ENCODE results near the gene FAT3. TPM values are rescaled to one million over a fixed set of nuclear protein-coding genes. Genes with fewer than 3 reads are reported as not detected.
A peak's percentile ranks its signal among the peaks of the same experiment; 100 is the strongest.

FAT3 gene
- polyA plus RNA-seq, 4 donors, result 8.7 to 16.8 (median 11.7) TPM

GRCh38 chr11:92227230-92227814, 2.7 kb downstream of the FAT3 start:
- no peak for DNase-seq (ENCODE audit: low read depth in 4 of 4, low spot score in 3 of 4)

GRCh38 chr11:92227959-92228935, 3.6 kb downstream of the FAT3 start:
- no peak for DNase-seq (ENCODE audit: low read depth in 4 of 4, low spot score in 3 of 4)

DNA sequence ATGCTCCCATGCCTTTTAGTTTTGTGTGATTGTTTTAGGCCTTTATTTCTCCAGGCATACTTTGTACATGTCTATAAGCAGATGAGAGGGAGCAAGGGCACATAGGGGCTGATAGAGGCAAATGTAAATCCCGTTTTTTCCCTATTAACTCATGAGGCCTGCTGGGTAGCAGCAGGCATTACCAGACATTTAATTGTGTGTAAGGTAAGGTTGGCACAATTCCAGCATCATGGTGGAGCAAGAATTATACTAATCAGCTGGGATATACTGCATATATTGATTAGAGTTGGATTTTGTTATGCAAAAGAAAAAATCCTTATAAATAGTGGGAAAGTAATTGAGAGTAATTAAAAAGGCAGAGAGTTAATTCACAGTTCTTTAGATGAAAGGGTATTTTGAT, 12.2 kb downstream of the FAT3 start:
- DNase-seq (ENCODE audit: low read depth in 4 of 4, low spot score in 3 of 4), result no peak

- no peak for DNase-seq (ENCODE audit: low read depth in 4 of 4, low spot score in 3 of 4)
Measured at GRCh38 chr11:92240916-92241315, 16.3 kb downstream of the FAT3 start.

GRCh38 chr11:92245700-92246271, 21.2 kb downstream of the FAT3 start:
- no peak for DNase-seq (ENCODE audit: low read depth in 4 of 4, low spot score in 3 of 4)

GRCh38 chr11:92246630-92247029, 22.0 kb downstream of the FAT3 start:
- no peak for DNase-seq (ENCODE audit: low read depth in 4 of 4, low spot score in 3 of 4)

- DNase-seq (ENCODE audit: low read depth in 4 of 4, low spot score in 3 of 4), result no peak
Measured at GRCh38 chr11:92249156-92249753, 24.6 kb downstream of the FAT3 start.

DNA sequence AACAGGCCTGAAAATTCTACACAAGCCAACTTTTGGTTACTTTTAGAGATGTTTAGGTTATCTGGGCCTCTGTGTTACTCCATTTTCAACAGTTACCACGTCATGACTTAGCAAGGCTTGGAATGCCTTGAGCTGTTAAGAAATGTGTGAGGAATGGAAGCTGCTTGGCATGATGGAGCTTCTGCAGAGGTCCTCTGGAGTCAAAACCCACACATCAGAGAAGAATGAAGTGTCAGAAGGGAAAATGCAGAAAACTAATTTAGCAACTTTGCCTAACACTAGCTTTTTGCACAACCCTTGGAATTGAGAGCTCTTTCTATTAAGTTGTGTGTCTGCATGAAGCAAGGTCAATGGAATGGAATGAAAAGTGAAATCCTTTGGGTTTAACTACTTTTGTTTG, 27.4 kb downstream of the FAT3 start:
- no peak for DNase-seq (ENCODE audit: low read depth in 4 of 4, low spot score in 3 of 4)

DNA sequence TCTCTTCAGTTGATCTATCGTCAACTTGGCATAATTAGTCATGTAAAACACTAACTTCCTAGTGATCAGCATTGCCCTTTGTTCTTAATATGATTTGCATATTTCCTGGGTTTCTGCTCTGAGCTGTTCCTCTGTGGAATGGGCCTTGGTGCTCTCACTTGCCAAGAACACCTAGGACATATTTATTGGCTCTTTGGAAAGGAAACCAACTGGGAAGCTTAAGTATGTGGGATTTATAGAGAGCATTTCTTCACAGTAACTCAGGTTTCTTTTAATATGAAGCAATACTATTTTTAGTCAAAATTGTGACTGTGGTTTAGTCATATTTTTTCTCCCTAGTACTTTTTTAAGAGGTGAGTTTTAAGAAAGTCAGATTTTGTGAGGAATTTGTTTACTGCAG, 28.8 kb downstream of the FAT3 start:
- DNase-seq (ENCODE audit: low read depth in 4 of 4, low spot score in 3 of 4), result no peak

DNA sequence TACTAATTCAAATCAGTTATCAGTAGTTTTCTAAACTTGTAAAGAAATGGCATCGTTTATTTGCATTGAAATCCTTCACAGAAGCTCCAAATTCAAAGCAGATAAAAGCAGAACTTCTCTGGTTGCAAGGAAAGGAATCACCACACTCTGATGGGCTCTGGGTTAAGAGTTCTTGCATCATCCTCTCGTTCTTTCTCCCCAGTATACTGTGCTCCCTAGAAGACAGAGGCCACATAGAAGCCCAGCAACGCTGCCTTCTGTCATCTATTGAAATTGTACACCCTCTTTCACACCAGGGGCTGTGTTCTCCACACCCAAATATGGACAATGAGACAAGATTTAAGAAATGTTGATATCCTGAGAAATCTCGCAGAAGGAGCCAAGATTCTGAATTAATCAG, 29.3 kb downstream of the FAT3 start:
- DNase-seq (ENCODE audit: low read depth in 4 of 4, low spot score in 3 of 4), result no peak

- DNase-seq (ENCODE audit: low read depth in 4 of 4, low spot score in 3 of 4), result no peak
Measured at GRCh38 chr11:92257536-92257935, 32.9 kb downstream of the FAT3 start.

DNA sequence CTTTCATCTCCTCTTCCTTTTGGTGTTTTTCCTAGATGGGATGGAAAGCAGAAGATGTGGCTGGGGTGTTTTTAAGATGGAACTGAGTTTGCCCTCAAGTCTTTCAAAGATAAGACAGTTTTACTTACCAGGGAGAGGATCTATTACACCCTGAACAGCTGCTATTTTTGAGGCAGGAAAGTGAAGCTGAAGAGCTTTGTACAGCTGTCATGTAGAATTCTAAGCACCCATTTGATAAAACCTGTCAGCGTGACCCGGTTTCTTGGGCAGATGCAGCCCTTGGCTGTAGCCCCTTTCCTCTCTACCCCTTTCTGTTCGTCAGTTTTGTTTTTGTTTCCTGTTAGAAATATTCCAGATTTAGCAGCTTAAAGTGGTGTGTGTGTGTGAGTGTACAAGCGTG, 35.2 kb downstream of the FAT3 start:
- DNase-seq (ENCODE audit: low read depth in 4 of 4, low spot score in 3 of 4), result no peak

- DNase-seq (ENCODE audit: low read depth in 4 of 4, low spot score in 3 of 4), result no peak
Measured at GRCh38 chr11:92264350-92264749, 39.7 kb downstream of the FAT3 start.

- peak in 1 of 4 donors; percentile 14 for DNase-seq (ENCODE audit: low read depth in 4 of 4, low spot score in 3 of 4)
Measured at GRCh38 chr11:92266806-92267205, 42.2 kb downstream of the FAT3 start.

- DNase-seq (ENCODE audit: low read depth in 4 of 4, low spot score in 3 of 4), result no peak
Measured at GRCh38 chr11:92267278-92267677, 42.7 kb downstream of the FAT3 start.

DNA sequence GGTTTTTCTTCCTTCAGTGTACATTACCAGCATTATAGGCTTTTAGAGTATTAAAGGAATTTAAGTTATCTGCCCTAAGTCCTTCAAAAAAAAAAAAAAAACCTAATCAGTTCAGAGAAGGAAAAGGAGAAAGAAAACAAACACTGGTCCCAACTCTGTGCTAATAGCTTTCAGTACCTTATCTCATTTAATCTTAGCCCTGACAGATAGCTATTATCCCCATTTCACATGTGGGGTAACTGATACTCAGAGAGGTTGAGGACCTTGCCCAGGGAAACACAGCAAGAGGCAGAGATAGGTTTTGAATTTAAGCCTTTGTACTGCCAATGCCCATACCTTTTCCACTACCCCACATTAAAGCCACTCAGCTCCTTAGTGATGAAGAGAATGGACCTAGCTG, 43.4 kb downstream of the FAT3 start:
- no peak for DNase-seq (ENCODE audit: low read depth in 4 of 4, low spot score in 3 of 4)

DNA sequence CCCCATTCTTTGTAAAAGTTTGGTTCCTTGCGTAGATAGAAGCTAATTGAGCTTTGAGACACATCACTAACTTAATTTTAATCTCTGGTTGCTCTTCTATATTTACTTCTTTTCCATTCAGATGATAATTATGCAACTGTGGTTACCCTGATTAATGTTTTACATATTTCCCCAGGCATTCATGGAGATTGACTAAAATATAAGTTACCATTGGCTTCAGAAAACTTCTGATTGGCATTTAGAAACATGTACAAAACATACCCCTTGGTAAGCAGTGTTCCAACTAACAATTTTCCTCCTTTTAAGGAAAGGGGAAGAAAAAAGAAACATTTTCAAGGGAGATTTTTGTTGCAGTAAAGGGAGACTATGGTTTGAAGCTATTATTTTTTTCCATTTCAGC, 43.9 kb downstream of the FAT3 start:
- no peak for DNase-seq (ENCODE audit: low read depth in 4 of 4, low spot score in 3 of 4)

- DNase-seq (ENCODE audit: low read depth in 4 of 4, low spot score in 3 of 4), result peak in 1 of 4 donors; percentile 10
Measured at GRCh38 chr11:92269021-92269420, 44.4 kb downstream of the FAT3 start.

DNA sequence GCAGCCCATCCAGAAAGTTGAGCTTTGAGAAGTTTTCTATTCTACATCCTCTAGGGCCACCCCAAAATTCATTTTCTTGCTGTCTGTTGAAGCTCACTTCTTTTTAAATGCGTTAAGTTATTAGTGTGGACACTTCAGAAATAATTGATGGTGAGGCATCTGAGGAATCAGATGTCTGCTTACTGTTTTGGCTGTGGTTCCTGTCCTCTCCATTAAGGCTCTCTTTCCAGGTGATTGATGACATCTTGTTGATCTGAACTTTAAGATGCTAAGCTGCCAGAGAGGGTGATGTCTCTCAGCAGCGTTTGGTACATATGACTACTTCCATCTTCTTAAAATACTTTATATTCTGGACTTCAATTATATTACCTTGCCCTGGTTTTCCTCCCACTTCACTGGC, 45.2 kb downstream of the FAT3 start:
- no peak for DNase-seq (ENCODE audit: low read depth in 4 of 4, low spot score in 3 of 4)

GRCh38 chr11:92272651-92273050, 48.0 kb downstream of the FAT3 start:
- DNase-seq (ENCODE audit: low read depth in 4 of 4, low spot score in 3 of 4), result no peak

Data from left renal pelvis (tissue), 4 donors.